ENCODE data around the gene CNST.
A peak's percentile ranks its signal among the peaks of the same experiment; 100 is the strongest.
"Not testable (repeated sequence)": the region's sequence is repeated elsewhere in the genome, so short reads cannot be mapped to it uniquely, and the experiment has no call there.

Gene CNST

GRCh38 chr1:246681900-246682895, 115.9 kb downstream of the CNST start:
- DNase-seq: no peak

GRCh38 chr1:246683521-246683920, 117.3 kb downstream of the CNST start:
- no peak for DNase-seq

- no peak for DNase-seq
Observed at GRCh38 chr1:246687002-246687401, 120.7 kb downstream of the CNST start.

DNA sequence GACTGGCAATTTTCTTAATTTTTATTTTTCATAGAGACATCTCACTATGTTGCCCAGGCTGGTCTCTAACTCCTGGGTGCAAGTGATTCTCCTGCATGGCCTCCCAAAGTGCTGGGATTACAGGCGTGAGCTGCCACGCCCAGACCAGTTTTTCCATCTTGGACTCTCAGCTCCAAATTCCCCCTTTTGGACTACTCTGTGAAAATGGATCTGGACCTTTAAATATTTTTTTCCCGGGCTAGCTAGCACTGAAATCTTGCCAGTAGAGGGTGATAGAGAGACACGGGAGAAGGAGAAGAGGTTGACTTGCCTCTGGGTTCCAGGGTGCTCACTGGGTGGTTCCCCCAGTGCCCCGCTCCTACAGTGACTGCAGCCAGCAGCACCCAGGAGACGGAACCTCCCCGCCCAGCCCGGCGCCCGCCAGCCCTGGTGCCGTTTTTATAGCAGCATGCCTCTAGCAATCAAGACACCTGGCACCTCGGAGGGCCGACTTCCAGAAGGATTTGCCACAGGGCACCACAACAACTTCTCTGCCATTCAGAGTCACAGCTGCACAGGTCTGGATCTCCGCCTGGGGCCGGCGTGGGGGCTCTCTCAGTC, 123.3 kb downstream of the CNST start:
- DNase-seq: peak; percentile 59

GRCh38 chr1:246690100-246690499, 123.8 kb downstream of the CNST start:
- no peak for DNase-seq

DNA sequence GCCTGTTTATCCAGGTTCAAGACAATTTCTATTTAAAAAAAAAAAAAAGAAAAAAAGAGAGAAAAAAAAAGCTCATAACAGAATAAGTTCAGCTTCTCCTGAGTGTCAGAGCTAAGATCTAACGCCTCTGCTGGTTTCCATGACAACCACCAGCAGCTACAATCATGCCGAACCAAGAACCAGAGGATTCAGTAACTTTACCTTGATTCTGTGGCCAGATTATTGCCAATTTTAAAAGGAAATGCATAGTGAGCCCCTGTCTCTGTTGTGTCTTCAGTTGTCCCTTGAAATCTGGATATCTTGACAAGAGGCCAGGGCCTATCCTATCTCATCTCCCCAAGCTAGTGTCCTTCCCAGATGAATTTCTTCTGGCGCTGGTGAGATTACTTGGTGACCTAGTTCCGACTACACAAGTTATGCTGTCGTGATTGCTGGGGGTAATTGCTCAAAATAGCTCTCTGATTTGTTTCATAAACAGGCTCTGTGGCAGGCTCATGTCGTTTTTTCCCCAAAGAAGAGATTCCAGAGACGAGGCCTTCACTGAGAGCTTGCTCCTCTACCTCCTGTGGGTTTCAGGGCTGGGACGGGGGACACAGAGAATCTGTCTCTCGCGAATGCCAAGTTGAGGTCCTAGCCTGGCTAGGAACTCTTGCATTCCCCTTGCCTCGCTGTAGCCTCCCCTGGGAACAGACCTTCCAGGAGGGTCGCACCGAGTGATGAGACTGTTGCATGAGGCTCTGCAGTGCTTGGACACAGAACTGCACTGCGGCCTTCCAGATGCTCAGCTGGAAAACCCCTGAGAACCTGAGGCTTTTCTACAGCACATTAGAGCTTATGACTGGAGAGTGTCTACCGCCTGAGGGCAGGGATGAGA, 125.6 kb downstream of the CNST start:
- DNase-seq: no peak

DNA sequence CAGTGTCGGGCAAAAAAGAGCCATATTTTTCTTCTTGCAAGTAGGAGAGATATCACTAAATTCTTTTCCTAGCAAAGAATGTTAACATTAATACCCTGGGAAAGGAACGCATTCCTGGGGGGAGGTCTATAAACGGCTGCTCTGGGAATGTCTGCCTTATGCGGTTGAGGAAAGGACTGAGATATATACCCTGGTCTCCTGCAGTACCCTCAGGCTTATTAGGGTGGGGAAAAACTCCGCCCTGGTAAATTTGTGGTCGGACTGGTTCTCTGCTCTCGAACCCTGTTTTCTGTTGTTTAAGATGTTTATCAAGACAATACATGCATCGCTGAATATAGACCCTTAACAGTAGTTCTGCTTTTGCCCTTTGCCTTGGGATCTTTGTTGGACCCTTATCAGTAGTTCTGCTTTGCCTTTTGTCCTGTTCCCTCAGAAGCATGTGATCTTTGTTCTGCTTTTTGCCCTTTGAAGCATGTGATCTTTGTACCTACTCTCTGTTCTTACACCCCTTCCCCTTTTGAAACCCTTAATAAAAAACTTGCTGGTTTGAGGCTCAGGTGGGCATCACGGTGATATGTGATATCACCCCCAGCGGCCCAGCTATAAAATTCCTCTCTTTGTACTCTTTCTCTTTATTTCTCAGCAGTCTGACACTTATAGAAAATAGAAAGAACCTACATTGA, 128.1 kb downstream of the CNST start:
- DNase-seq: not testable (repeated sequence)

DNA sequence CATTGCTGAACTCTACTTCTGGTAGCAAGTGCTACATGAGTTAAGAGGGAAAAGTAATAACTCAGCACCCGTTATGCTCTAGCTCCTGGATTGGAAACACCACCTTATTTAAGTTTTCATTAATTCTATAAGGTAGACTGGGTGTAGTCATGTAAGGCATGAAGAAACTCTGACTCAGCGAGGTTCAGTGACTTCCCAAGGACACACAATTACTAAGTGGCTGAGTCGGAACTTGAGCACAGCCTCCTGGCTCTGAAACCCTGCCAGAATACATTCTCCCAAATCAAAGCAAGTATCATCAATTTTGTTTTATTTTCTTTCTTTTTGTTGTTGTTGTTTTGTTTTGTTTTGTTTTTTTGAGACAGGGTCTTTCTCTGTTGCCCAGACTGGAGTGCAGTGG, 128.9 kb downstream of the CNST start:
- no peak for DNase-seq

DNA sequence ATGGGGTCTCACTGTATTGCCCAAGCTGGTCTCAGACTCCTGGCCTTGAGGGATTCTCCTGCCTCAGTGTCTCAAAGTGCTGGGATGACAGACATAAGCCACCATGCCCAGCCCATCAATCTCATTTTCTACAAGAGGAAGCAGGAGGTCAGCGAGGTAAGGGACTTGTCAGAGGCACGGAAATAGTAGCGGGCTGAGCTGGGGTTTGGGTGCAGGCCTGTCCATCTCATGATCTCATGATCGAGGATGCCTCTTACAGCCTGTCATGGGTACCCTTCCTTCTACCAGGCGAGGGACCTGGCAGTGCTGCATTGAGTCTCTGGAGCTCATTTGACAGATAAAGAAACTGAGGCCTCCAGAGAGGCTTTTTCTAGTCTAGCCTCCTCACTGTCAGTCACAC, 129.4 kb downstream of the CNST start:
- no peak for DNase-seq

DNA sequence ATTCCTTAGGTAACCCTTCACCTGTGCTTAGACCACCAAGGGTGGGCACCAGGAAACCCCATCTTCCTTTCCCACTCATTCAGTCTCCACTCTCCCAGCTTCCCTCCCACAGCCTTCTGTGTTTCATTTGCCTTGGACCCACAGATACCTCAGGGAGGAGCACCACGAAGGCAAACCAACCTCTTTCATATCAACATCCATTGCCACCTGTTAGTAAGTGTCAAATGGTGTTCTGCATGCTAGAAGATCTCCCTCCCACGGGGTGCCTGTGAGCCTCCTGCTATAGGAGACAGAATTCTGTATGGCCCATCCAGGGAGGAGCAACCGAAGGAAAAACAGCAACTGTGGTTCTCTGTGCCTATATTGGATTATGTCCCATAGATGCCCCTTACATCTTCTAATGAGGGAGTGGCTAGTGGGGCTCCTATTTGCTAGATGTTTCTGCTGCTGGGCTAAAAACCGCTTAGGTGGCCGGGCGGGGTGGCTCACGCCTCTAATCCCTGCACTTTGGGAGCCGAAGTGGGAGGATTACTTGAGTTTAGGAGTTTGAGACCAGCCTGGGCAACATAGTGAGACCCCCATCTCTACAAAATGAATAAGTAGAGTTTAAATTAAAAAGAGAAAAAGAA, 132.3 kb downstream of the CNST start:
- no peak for DNase-seq

DNA sequence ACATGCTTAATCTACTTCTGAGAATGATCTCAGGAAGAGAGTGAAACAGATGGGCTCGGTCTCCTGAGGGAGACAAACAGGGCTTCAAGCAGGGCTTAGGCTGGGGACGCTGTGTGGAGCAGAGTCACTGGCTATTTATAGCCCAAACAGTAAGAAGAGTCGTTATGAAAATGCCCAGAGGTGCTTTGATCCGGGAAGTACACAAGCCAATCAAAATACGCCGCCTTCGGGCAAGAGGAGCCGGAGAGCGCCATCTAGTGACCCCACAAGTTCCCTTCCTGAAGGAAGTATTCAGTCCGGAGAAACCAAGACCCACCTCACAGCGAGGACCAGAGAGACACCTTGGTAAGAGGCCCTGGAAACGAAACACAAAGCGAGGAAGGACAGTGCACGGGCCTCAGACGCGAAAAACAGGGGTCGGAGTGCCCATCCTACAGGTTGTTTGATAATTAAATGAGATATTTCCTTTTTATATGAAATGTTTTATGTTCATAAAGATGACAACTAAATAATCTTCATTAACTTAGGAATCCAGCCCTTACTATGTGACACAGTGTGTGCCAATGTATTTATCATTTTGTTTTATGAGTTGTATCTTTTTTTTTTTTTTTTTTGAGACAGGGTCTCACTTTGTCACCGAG, 133.0 kb downstream of the CNST start:
- DNase-seq: peak; percentile 85

DNA sequence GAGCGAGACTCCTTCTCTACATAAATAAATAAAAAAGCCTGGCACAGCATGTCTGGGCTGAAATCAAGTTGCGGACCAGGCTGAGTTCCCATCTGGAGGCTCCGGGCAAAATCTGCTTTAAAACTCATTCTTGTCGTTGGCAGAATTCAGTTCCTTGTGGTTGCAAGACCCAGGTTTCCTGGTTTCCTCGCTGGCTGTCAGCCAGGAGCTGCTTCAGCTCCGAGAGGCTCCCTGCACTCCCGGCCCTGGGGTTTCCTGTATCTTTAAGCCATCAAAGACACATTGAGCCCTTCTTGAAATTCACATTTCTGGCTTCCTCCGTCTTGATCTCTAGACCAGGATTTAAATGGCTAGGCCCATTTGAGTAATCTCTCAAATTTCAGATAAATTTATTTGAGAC, 137.3 kb downstream of the CNST start:
- DNase-seq: no peak

DNA sequence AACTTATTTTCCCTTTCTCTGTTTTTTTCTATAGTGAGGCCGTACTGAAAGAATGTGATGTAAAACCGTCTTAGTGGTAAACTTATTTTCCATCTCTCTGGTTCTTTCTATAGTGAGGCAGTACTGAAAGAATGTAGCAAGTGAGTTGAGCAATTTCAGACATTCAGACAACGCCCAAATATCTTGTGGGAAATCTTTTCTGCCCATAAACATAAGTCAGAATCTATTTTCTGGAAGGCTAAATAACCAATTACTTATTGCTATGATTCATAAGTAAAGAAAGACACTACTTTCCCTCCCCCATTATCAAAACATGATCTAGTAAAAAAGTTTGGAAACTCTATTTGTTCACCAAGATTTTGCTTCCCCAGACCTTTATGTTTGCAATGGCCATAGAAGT, 139.1 kb downstream of the CNST start:
- no peak for DNase-seq

DNA sequence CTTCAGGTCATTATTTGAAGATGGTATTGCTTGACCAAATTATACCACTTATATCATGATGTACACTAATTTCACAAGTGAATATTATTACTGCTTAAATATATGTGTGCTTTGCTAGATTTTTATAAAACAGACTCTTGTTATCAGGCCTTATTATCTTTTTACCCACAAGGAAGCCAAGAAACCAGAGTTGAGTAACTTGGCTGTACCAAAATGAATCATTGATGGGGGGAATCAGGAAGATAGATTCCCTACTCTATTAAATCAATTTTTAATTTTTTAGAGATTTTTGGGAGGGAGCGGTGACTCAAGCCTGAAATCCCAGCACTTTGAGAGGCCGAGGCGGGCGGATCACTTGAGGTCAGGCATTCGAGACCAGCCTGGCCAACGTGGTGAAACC, 141.9 kb downstream of the CNST start:
- DNase-seq: no peak

GRCh38 chr1:246709196-246709595, 142.9 kb downstream of the CNST start:
- DNase-seq: no peak

DNA sequence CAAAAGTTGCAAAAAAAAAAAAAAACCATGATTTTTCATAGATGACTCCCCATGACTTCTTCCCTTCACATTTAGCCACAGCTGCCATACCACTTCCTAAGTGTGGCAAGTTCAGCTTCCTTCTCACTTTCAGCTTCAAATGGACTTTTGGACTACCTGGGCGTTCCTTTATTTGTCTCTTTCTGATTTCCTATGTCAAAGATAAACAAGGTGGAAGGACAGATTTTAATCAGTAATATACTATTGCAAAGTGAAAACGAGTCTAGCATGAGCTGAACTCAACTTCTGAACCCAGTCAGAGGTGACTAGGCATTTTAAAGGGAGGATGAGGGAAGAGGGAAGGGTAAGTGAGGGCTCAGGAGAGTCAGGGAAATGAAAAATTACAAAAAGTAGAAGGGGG, 143.6 kb downstream of the CNST start:
- no peak for DNase-seq

DNA sequence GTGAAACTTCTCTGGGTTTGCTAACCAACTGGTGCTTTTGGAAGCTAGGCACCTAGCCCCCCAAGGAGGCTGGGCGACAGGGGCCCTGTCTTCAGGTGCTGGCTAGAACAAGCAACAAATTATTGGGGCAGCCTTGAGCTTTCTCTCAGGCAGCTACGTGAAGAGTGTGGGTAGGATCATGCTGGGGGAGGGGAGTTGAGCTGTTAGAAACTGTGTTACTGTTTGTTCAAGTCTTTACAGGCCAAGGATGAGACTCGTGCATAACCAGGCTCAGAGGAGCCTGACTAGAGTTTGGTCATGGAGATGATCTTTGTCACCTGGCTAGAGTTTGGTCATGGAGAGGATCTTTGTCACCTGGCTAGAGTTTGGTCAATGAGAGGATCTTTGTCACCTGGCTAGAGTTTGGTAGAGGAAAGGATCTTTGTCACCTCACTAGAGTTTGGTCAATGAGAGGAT, 145.3 kb downstream of the CNST start:
- no peak for DNase-seq

DNA sequence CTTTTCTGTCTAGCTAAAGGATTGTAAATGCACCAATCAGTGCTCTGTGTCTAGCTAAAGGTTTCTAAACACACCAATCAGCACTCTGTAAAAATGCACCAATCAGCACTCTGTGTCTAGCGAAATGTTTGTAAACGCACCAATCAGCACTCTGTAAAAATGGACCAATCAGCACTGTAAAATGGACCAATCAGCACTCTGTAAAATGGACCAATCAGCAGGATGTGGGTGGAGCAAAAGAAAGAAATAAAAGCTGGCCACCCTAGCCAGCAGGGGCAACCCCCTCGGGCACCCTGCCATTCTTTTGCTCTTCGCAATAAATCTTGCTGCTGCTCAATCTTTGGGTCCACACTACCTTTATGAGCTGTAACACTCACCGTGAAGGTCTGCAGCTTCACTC, 146.2 kb downstream of the CNST start:
- not testable (repeated sequence) for DNase-seq

All from stimulated activated CD4-positive, alpha-beta T cell treated with anti-CD3 and anti-CD28 coated beads, Interleukin-1b, Interleukin-23, amount 100 ng/mL, for 48 hours (primary cell).